HepG2 (cell line): Measurements from ENCODE around the gene ZNF581. TPM values are rescaled to one million over a fixed set of nuclear protein-coding genes. Genes with fewer than 3 reads are reported as not detected.
A peak's percentile ranks its signal among the peaks of the same experiment; 100 is the strongest.

Source experiments
- HDAC1 ChIP-seq: sonication (generic); formaldehyde crosslinking; IDR thresholded peaks from 2 replicates; pipeline ENCODE4 v1.5.1; 2020; ENCODE audit warnings: mild to moderate bottlenecking, missing genetic modification reagents
- HNRNPL ChIP-seq: fragments of 200-400 bp; formaldehyde crosslinking; IDR thresholded peaks from 2 replicates; pipeline ENCODE4 v1.6.1; 2017; ENCODE audit warnings: mild to moderate bottlenecking, low read depth, low read length
- KDM4B ChIP-seq: sonication (generic); formaldehyde crosslinking; IDR thresholded peaks from 2 replicates; pipeline ENCODE4 v1.4.0; 2020; ENCODE audit warnings: missing genetic modification reagents
- MAF1 ChIP-seq: sonication (generic); formaldehyde crosslinking; IDR thresholded peaks from 2 replicates; pipeline ENCODE4 v1.5.0; 2020; ENCODE audit warnings: missing genetic modification reagents, borderline replicate concordance
- MAZ ChIP-seq, 2 experiments: sonication (generic) in 1 of 2; formaldehyde crosslinking in 1 of 2; IDR thresholded peaks; 2 replicates each; pipeline versions ENCODE4 v1.5.0 to v1.6.1; 2012 to 2020; ENCODE audit warnings: low read depth in 2 of 2, mild to moderate bottlenecking in 2 of 2, borderline replicate concordance in 1 of 2, improper control_type of control experiment in 1 of 2, low read length in 1 of 2, missing genetic modification reagents in 1 of 2, moderate library complexity in 1 of 2
- MEIS1 ChIP-seq: sonication (generic); formaldehyde crosslinking; IDR thresholded peaks from 2 replicates; pipeline ENCODE4 v1.9.0; 2021; ENCODE audit warnings: mild to moderate bottlenecking, missing genetic modification reagents, moderate library complexity, borderline replicate concordance
- NKX3-1 ChIP-seq: sonication (generic); formaldehyde crosslinking; IDR thresholded peaks from 2 replicates; pipeline ENCODE4 v1.5.0; 2020; ENCODE audit warnings: missing genetic modification reagents
- NR2C2 ChIP-seq: sonication (generic); formaldehyde crosslinking; IDR thresholded peaks from 2 replicates; pipeline ENCODE4 v1.4.0; 2020; ENCODE audit warnings: missing genetic modification reagents, mild to moderate bottlenecking, moderate library complexity, borderline replicate concordance
- PTBP1 ChIP-seq: fragments of 200-400 bp; formaldehyde crosslinking; IDR thresholded peaks from 2 replicates; pipeline ENCODE4 v1.6.1; 2018; ENCODE audit warnings: low read length, low read depth; ENCODE audit not compliant: poor library complexity, severe bottlenecking
- RBM22 ChIP-seq: fragments of 200-400 bp; formaldehyde crosslinking; optimal IDR thresholded peaks from 2 replicates; pipeline ENCODE3; 2017; ENCODE audit warnings: mild to moderate bottlenecking, low read length, moderate library complexity
- RFX5 ChIP-seq: IDR thresholded peaks from 2 replicates; pipeline ENCODE4 v1.6.1; 2011; ENCODE audit warnings: low read depth, low read length, improper control_type of control experiment
- RFXAP ChIP-seq: sonication (generic); formaldehyde crosslinking; IDR thresholded peaks from 2 replicates; pipeline ENCODE4 v1.4.0; 2020; ENCODE audit warnings: missing genetic modification reagents, borderline replicate concordance
- SMAD1 ChIP-seq: sonication (generic); formaldehyde crosslinking; IDR thresholded peaks from 2 replicates; pipeline ENCODE4 v1.4.0; 2020; ENCODE audit warnings: missing genetic modification reagents, low read depth, mild to moderate bottlenecking, borderline replicate concordance
- SMC3 ChIP-seq: IDR thresholded peaks from 2 replicates; pipeline ENCODE4 v1.6.1; 2011; ENCODE audit warnings: low read length, improper control_type of control experiment
- SNAI1 ChIP-seq: sonication (generic); formaldehyde crosslinking; IDR thresholded peaks from 2 replicates; pipeline ENCODE4 v1.5.0; 2020; ENCODE audit warnings: mild to moderate bottlenecking, missing genetic modification reagents, borderline replicate concordance
- ZNF225 ChIP-seq: sonication (generic); formaldehyde crosslinking; IDR thresholded peaks from 2 replicates; pipeline ENCODE4 v1.4.0; 2020; ENCODE audit warnings: mild to moderate bottlenecking, missing genetic modification reagents
- ZNF543 ChIP-seq: sonication (generic); formaldehyde crosslinking; IDR thresholded peaks from 2 replicates; pipeline ENCODE4 v1.4.0; 2020; ENCODE audit warnings: mild to moderate bottlenecking, missing genetic modification reagents
- ZNF569 ChIP-seq: sonication (generic); formaldehyde crosslinking; IDR thresholded peaks from 2 replicates; pipeline ENCODE4 v1.5.0; 2020; ENCODE audit warnings: mild to moderate bottlenecking, missing genetic modification reagents, moderate library complexity, borderline replicate concordance
- ZNF709 ChIP-seq: sonication (generic); formaldehyde crosslinking; IDR thresholded peaks from 2 replicates; pipeline ENCODE4 v1.5.0; 2020; ENCODE audit warnings: mild to moderate bottlenecking, missing genetic modification reagents
- ZNF737 ChIP-seq: sonication (generic); formaldehyde crosslinking; IDR thresholded peaks from 2 replicates; pipeline ENCODE4 v1.5.0; 2020; ENCODE audit warnings: missing genetic modification reagents, mild to moderate bottlenecking, borderline replicate concordance
- polyA plus RNA-seq, 8 experiments: library from polyadenylated mRNA; depleted of rRNA in 3 of 8; stranded (reverse) in 7 of 8; unstranded in 1 of 8; fragments of >200 nt; fragmentation: Illumina TruSeq in 4 of 8; extraction: Trizol in 4 of 8; gene quantifications; 2 replicates each; pipeline versions ENCODE4 v1.2.1 to v1.2.3, GENCODE V29; 2011 to 2016; ENCODE audit warnings: low read depth in 4 of 8, missing spikeins in 1 of 8, mixed read lengths in 1 of 8; ENCODE audit not compliant: insufficient read depth in 1 of 8
- total RNA-seq, 5 experiments: library from RNA; depleted of rRNA; stranded (reverse); fragments of >200 nt; fragmentation: Illumina TruSeq; extraction: Trizol; gene quantifications; 2 replicates each; pipeline ENCODE4 v1.2.3, GENCODE V29; 2016; ENCODE audit warnings: low read depth in 1 of 5
- TF ChIP-seq, protein P1 (sequence below): sonication (generic); formaldehyde crosslinking; IDR thresholded peaks from 2 replicates; pipeline ENCODE4 v1.5.1; 2020; ENCODE audit warnings: mild to moderate bottlenecking, missing genetic modification reagents, moderate library complexity
- TF ChIP-seq, protein P2 (sequence below): sonication (generic); formaldehyde crosslinking; IDR thresholded peaks from 2 replicates; pipeline ENCODE4 v1.5.0; 2020; ENCODE audit warnings: missing genetic modification reagents

ZNF581 gene
- total and polyA plus RNA-seq, 2 of the 13 experiments (the other 11 are each of a cell fraction or from before 2014, with no cell fraction given): 19.6 to 49.5 TPM

DNA sequence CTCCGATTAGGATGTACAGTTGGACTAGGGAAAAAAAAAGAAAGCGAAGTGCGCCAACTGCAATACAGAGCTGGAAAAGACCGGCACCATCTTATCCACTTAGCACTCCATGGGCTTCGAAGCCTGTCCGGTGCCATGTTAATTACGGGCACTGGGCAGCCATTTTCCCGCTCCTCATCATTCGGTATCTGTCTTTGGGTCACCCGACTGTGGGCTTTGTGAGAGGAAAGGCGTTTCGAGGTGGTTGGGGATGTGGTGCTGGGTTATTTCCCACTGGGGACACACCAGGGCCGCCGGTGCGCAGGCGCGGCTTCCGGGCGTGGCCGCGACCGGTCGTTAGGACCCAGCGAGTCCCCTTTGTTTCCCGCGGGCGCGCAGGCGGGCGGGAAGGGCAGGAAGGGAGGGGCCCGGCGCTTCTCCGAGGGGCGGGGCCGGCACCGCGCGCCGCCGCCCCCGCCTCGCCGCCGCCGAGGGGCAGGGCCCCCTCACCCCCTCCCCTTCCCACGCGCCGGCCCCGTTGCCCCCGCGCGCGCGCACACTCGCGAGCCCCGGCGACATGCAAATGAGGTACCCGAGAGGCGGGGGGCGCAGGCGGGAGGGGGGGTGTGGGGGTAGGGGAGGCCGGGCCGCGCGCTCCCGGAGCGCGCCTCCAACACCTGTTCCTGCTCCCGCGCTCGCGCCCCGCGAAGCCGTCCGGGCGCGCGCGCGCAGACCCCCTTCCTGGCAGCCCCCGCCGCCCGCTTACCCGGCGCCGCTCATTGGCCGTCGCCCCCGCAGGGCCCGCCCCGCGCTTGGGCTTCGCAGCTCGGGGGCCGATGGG is 43.4 kb upstream of the ZNF581 start, which contains the start of gene ZNF524 (continued):
- TF ChIP-seq, protein P1, sequence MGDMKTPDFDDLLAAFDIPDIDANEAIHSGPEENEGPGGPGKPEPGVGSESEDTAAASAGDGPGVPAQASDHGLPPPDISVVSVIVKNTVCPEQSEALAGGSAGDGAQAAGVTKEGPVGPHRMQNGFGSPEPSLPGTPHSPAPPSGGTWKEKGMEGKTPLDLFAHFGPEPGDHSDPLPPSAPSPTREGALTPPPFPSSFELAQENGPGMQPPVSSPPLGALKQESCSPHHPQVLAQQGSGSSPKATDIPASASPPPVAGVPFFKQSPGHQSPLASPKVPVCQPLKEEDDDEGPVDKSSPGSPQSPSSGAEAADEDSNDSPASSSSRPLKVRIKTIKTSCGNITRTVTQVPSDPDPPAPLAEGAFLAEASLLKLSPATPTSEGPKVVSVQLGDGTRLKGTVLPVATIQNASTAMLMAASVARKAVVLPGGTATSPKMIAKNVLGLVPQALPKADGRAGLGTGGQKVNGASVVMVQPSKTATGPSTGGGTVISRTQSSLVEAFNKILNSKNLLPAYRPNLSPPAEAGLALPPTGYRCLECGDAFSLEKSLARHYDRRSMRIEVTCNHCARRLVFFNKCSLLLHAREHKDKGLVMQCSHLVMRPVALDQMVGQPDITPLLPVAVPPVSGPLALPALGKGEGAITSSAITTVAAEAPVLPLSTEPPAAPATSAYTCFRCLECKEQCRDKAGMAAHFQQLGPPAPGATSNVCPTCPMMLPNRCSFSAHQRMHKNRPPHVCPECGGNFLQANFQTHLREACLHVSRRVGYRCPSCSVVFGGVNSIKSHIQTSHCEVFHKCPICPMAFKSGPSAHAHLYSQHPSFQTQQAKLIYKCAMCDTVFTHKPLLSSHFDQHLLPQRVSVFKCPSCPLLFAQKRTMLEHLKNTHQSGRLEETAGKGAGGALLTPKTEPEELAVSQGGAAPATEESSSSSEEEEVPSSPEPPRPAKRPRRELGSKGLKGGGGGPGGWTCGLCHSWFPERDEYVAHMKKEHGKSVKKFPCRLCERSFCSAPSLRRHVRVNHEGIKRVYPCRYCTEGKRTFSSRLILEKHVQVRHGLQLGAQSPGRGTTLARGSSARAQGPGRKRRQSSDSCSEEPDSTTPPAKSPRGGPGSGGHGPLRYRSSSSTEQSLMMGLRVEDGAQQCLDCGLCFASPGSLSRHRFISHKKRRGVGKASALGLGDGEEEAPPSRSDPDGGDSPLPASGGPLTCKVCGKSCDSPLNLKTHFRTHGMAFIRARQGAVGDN (CRISPR knock-in tag): peak; percentile 48
- TF ChIP-seq RFX5: no peak
- TF ChIP-seq MAZ (IDR thresholded peaks at IDR 0.05; ENCODE audit: borderline replicate concordance, low read depth, low read length): peak; percentile 88
- no peak; the same call in 1 of the 2 replicates for TF ChIP-seq MAZ (CRISPR knock-in tag; IDR thresholded peaks at IDR 0.05; ENCODE audit: low read depth)
- 0 out of 2 replicates have a peak, but pooled peaks have one; percentile 6 for TF ChIP-seq MEIS1
- no peak for TF ChIP-seq SMAD1 (CRISPR knock-in tag)
- TF ChIP-seq SNAI1 (CRISPR knock-in tag): no peak
- no peak for TF ChIP-seq ZNF737 (CRISPR knock-in tag)
- TF ChIP-seq PTBP1: no peak
- peak; percentile 11; the same call in 1 of the 2 replicates for TF ChIP-seq ZNF543 (CRISPR knock-in tag)
- peak; percentile 40 for TF ChIP-seq HDAC1 (CRISPR knock-in tag)
- TF ChIP-seq, protein P2, sequence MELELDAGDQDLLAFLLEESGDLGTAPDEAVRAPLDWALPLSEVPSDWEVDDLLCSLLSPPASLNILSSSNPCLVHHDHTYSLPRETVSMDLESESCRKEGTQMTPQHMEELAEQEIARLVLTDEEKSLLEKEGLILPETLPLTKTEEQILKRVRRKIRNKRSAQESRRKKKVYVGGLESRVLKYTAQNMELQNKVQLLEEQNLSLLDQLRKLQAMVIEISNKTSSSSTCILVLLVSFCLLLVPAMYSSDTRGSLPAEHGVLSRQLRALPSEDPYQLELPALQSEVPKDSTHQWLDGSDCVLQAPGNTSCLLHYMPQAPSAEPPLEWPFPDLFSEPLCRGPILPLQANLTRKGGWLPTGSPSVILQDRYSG (CRISPR knock-in tag): no peak
- no peak for TF ChIP-seq HNRNPL
- 0 out of 2 replicates have a peak, but pooled peaks have one; percentile 47 for TF ChIP-seq ZNF709 (CRISPR knock-in tag)
- peak; percentile 19 for TF ChIP-seq RBM22
- peak; percentile 17 for TF ChIP-seq NKX3-1 (CRISPR knock-in tag)
- TF ChIP-seq KDM4B (CRISPR knock-in tag): peak; percentile 3; the same call in 1 of the 2 replicates
- TF ChIP-seq ZNF225: no peak
- TF ChIP-seq MAF1 (CRISPR knock-in tag): no peak
- peak; percentile 1; the same call in 1 of the 2 replicates for TF ChIP-seq RFXAP (CRISPR knock-in tag)
- TF ChIP-seq SMC3: no peak
- TF ChIP-seq NR2C2: peak; percentile 92
- TF ChIP-seq ZNF569 (CRISPR knock-in tag): no peak
